Trophoblast cell (in vitro differentiated cells and primary cell): Measurements from ENCODE around the gene LHPP.

Experiments used
- DNase-seq, 2 donors: peaks; one replicate each; pipeline ENCODE4 v3.0.0-alpha.2; 2016
- H2AFZ ChIP-seq: 2 replicates; pipeline ENCODE4 v1.6.1; 2013; ENCODE audit warnings: low read length, moderate library complexity, mild to moderate bottlenecking; ENCODE audit not compliant: insufficient read depth, poor library complexity
- H2AK5ac ChIP-seq: 2 replicates; pipeline ENCODE4 v1.6.1; 2013; ENCODE audit warnings: mild to moderate bottlenecking, low read length
- H2BK120ac ChIP-seq: 2 replicates; pipeline ENCODE4 v1.6.1; 2013; ENCODE audit warnings: low read length, mild to moderate bottlenecking, moderate library complexity; ENCODE audit not compliant: insufficient read depth, poor library complexity
- H2BK12ac ChIP-seq: 2 replicates; pipeline ENCODE4 v1.6.1; 2013; ENCODE audit warnings: mild to moderate bottlenecking, low read length, moderate library complexity
- H2BK5ac ChIP-seq: 2 replicates; pipeline ENCODE4 v1.6.1; 2013; ENCODE audit warnings: low read length, low read depth, moderate library complexity, mild to moderate bottlenecking; ENCODE audit not compliant: poor library complexity
- H3K14ac ChIP-seq: 2 replicates; pipeline ENCODE4 v1.6.1; 2013; ENCODE audit warnings: mild to moderate bottlenecking, low read length
- H3K18ac ChIP-seq: 2 replicates; pipeline ENCODE4 v1.6.1; 2013; ENCODE audit warnings: mild to moderate bottlenecking, low read length
- H3K23ac ChIP-seq: 2 replicates; pipeline ENCODE4 v1.6.1; 2013; ENCODE audit warnings: low read length
- H3K27ac ChIP-seq: 2 replicates; pipeline ENCODE4 v1.5.1; 2013; ENCODE audit warnings: low read depth, mild to moderate bottlenecking, inconsistent platforms, low read length, moderate library complexity
- H3K27me3 ChIP-seq: 2 replicates; pipeline ENCODE4 v1.6.1; 2013; ENCODE audit warnings: inconsistent platforms, mild to moderate bottlenecking, low read length, moderate library complexity; ENCODE audit not compliant: insufficient read depth
- H3K36me3 ChIP-seq, 2 experiments: 1 replicate in 1 of 2; 2 replicates in 1 of 2; pipeline ENCODE4 v1.6.1; 2013; ENCODE audit warnings: low read length in 2 of 2, mild to moderate bottlenecking in 2 of 2, moderate library complexity in 1 of 2; ENCODE audit not compliant: insufficient read depth in 2 of 2, control insufficient read depth in 1 of 2
- H3K4ac ChIP-seq: 2 replicates; pipeline ENCODE4 v1.6.1; 2013; ENCODE audit warnings: low read depth, mild to moderate bottlenecking, low read length, moderate library complexity
- H3K4me1 ChIP-seq, 2 experiments: 1 replicate in 1 of 2; 2 replicates in 1 of 2; pipeline ENCODE4 v1.6.1; 2013; ENCODE audit warnings: low read length in 2 of 2, mild to moderate bottlenecking in 2 of 2, moderate library complexity in 1 of 2; ENCODE audit not compliant: insufficient read depth in 2 of 2, control insufficient read depth in 1 of 2
- H3K4me2 ChIP-seq: 2 replicates; pipeline ENCODE4 v1.6.1; 2013; ENCODE audit warnings: inconsistent platforms, mild to moderate bottlenecking, low read length, moderate library complexity
- H3K4me3 ChIP-seq: 2 replicates; pipeline ENCODE4 v1.5.1; 2013; ENCODE audit warnings: mild to moderate bottlenecking, low read depth, low read length, inconsistent platforms
- H3K79me1 ChIP-seq: one replicate; pipeline ENCODE4 v1.6.1; 2013; ENCODE audit warnings: low read length
- H3K79me2 ChIP-seq: 2 replicates; pipeline ENCODE4 v1.6.1; 2013; ENCODE audit warnings: low read length, mild to moderate bottlenecking; ENCODE audit not compliant: control insufficient read depth, insufficient read depth, poor library complexity
- H3K9ac ChIP-seq: 2 replicates; pipeline ENCODE4 v1.6.1; 2013; ENCODE audit warnings: mild to moderate bottlenecking, low read length
- H3K9me3 ChIP-seq: 2 replicates; pipeline ENCODE4 v1.6.1; 2013; ENCODE audit warnings: low read depth, mild to moderate bottlenecking, control low read depth, inconsistent platforms, low read length; ENCODE audit not compliant: insufficient read depth
- H4K12ac ChIP-seq: 2 replicates; pipeline ENCODE4 v1.6.1; 2013; ENCODE audit warnings: low read depth, mild to moderate bottlenecking, low read length, moderate library complexity
- H4K8ac ChIP-seq: 2 replicates; pipeline ENCODE4 v1.6.1; 2013; ENCODE audit warnings: low read depth, mild to moderate bottlenecking, low read length, moderate library complexity
- H4K91ac ChIP-seq: one replicate; pipeline ENCODE4 v1.6.1; 2013; ENCODE audit warnings: low read depth, mild to moderate bottlenecking, low read length, moderate library complexity
- WGBS: extraction: QIAGEN DNeasy Blood & Tissue Kit; methylation state at CpG from one replicate; pipeline ENCODE4 v1.1.7; 2013; ENCODE audit warnings: missing lambda C conversion rate; ENCODE audit not compliant: insufficient read length, insufficient coverage; ENCODE audit errors: extremely low coverage; 5-methylcytosine and 5-hydroxymethylcytosine counted together

Gene LHPP

GRCh38 chr10:124530215-124530665 is 68.6 kb downstream of the LHPP start:
- no peak overlapping the region for H2AFZ ChIP-seq
- H3K9ac ChIP-seq = no peak overlapping the region
- no peak overlapping the region for H3K4me2 ChIP-seq
- DNase-seq = peak; percentile 74 to 86
- no peak overlapping the region for H3K14ac ChIP-seq
- no CpG with 5 or more reads among the region's 18 CpGs for WGBS
- no peak overlapping the region for H4K91ac ChIP-seq
- H4K8ac ChIP-seq = no peak overlapping the region
- no peak overlapping the region for H2BK12ac ChIP-seq
- no peak overlapping the region for H3K4ac ChIP-seq
- H3K9me3 ChIP-seq = no peaks in the 10 kb centered on the region
- peaks cover 2% of the 10 kb centered on the region for H3K79me2 ChIP-seq
- peaks cover 4% of the 10 kb centered on the region for H3K79me1 ChIP-seq
- no peak overlapping the region for H3K23ac ChIP-seq
- H3K27me3 ChIP-seq = no peaks in the 10 kb centered on the region
- no peak overlapping the region for H2AK5ac ChIP-seq
- no peak overlapping the region for H3K4me3 ChIP-seq
- H3K36me3 ChIP-seq = no peaks in the 10 kb centered on the region
- H4K12ac ChIP-seq = no peak overlapping the region
- no peak overlapping the region for H2BK120ac ChIP-seq
- H2BK5ac ChIP-seq = no peak overlapping the region
- no peak overlapping the region for H3K27ac ChIP-seq
- H3K18ac ChIP-seq = no peak overlapping the region
- peaks cover 4 to 12% of the 10 kb centered on the region in 2 experiments for H3K4me1 ChIP-seq

GRCh38 chr10:124530816-124531215 is 69.2 kb downstream of the LHPP start:
- no CpG with 5 or more reads among the region's 9 CpGs for WGBS
- Histone ChIP-seq H3K4me3 (no peak overlapping the region), H4K8ac (no peak overlapping the region), H2BK12ac (no peak overlapping the region), H2AFZ (no peak overlapping the region), H3K14ac (no peak overlapping the region), H3K36me3 (no peaks in the 10 kb centered on the region), H3K9ac (no peak overlapping the region), H3K4me2 (no peak overlapping the region), H3K4ac (no peak overlapping the region), H3K4me1 (peaks cover 7 to 12% of the 10 kb centered on the region in 2 experiments), H3K27ac (no peak overlapping the region), H4K12ac (no peak overlapping the region), H2AK5ac (no peak overlapping the region), H3K18ac (no peak overlapping the region), H4K91ac (no peak overlapping the region), H2BK5ac (no peak overlapping the region), H3K23ac (no peak overlapping the region), H2BK120ac (no peak overlapping the region), H3K79me1 (peaks cover 4% of the 10 kb centered on the region), H3K79me2 (peaks cover 2% of the 10 kb centered on the region), H3K9me3 (no peaks in the 10 kb centered on the region), H3K27me3 (no peaks in the 10 kb centered on the region)
- no peak for DNase-seq

- Histone ChIP-seq H2BK120ac (no peak overlapping the region), H3K9me3 (no peaks in the 10 kb centered on the region), H2BK12ac (no peak overlapping the region), H3K4me3 (no peak overlapping the region), H3K14ac (no peak overlapping the region), H3K36me3 (peaks cover 0 to 2% of the 10 kb centered on the region in 2 experiments), H3K18ac (no peak overlapping the region), H3K79me2 (peaks cover 4% of the 10 kb centered on the region), H3K4me2 (no peak overlapping the region), H3K23ac (no peak overlapping the region), H4K91ac (no peak overlapping the region), H3K27me3 (no peaks in the 10 kb centered on the region), H2BK5ac (no peak overlapping the region), H3K4ac (no peak overlapping the region), H3K9ac (no peak overlapping the region), H4K12ac (no peak overlapping the region), H4K8ac (no peak overlapping the region), H2AFZ (no peak overlapping the region), H2AK5ac (no peak overlapping the region), H3K79me1 (peaks cover 6% of the 10 kb centered on the region), H3K27ac (no peak overlapping the region), H3K4me1 (peaks cover 14 to 18% of the 10 kb centered on the region in 2 experiments)
- no CpG with 5 or more reads among the region's 11 CpGs for WGBS
- DNase-seq = peak; percentile 95
These were observed 70.6 kb downstream of the LHPP start for GRCh38 chr10:124532106-124532641.

- Histone ChIP-seq H4K12ac (no peak overlapping the region), H3K4me1 (peaks cover 14 to 18% of the 10 kb centered on the region in 2 experiments), H4K91ac (no peak overlapping the region), H2AFZ (no peak overlapping the region), H3K36me3 (peaks cover 0 to 2% of the 10 kb centered on the region in 2 experiments), H2BK120ac (no peak overlapping the region), H3K23ac (no peak overlapping the region), H3K4me3 (no peak overlapping the region), H3K14ac (no peak overlapping the region), H2BK5ac (no peak overlapping the region), H3K4ac (no peak overlapping the region), H2AK5ac (no peak overlapping the region), H3K4me2 (no peak overlapping the region), H3K79me2 (peaks cover 4% of the 10 kb centered on the region), H3K9me3 (no peaks in the 10 kb centered on the region), H2BK12ac (no peak overlapping the region), H3K27me3 (no peaks in the 10 kb centered on the region), H3K27ac (no peak overlapping the region), H3K79me1 (peaks cover 6% of the 10 kb centered on the region), H3K9ac (no peak overlapping the region), H4K8ac (no peak overlapping the region), H3K18ac (no peak overlapping the region)
- no peak for DNase-seq
- no CpG with 5 or more reads among the region's 3 CpGs for WGBS
These were observed 71.2 kb downstream of the LHPP start for GRCh38 chr10:124532788-124533187.
